Gastroesophageal sphincter (tissue), 4 donors: ENCODE results near the gene CADM1. TPM values are rescaled to one million over a fixed set of nuclear protein-coding genes. Genes with fewer than 3 reads are reported as not detected.

ENCODE experiments used
- ATAC-seq: fragments of 150-250 bp; one replicate; pipeline ENCODE4 v1.9.1; 2016; ENCODE audit warnings: mild to moderate bottlenecking, moderate library complexity
- H3K27ac ChIP-seq, 4 donors: fragments of 200-600 bp; sonication (generic) in 3 of 4; 1 replicate in 3 of 4; 2 replicates in 1 of 4; pipeline ENCODE4 v1.5.1; 2016 to 2019
- H3K27me3 ChIP-seq: fragments of 200-600 bp; sonication (generic); one replicate; pipeline ENCODE4 v1.5.1; 2019
- H3K36me3 ChIP-seq, 2 donors: fragments of 200-600 bp; sonication (generic); one replicate each; pipeline ENCODE4 v1.5.1; 2019; ENCODE audit warnings: control low read depth in 1 of 2
- H3K4me1 ChIP-seq, 3 donors: fragments of 200-600 bp; sonication (generic); 1 replicate in 2 of 3; 2 replicates in 1 of 3; pipeline ENCODE4 v1.5.1; 2016 to 2019; ENCODE audit warnings: control low read depth in 2 of 3
- H3K4me3 ChIP-seq, 2 donors: fragments of 200-600 bp; sonication (generic); one replicate each; pipeline ENCODE4 v1.5.1; 2019; ENCODE audit warnings: mild to moderate bottlenecking in 1 of 2, moderate library complexity in 1 of 2
- H3K9me3 ChIP-seq, 3 donors: fragments of 200-600 bp; sonication (generic); one replicate each; pipeline ENCODE4 v1.5.1; 2017 to 2019; ENCODE audit warnings: control low read depth in 2 of 3
- CTCF ChIP-seq, 4 experiments: fragments of 200-600 bp in 2 of 4; fragments of 450-650 bp in 2 of 4; sonication (generic) in 1 of 4; IDR thresholded peaks; one replicate each; pipeline ENCODE4 v1.5.1; 2017 to 2019; ENCODE audit warnings: antibody characterized with exemption in 4 of 4, mild to moderate bottlenecking in 2 of 4, moderate library complexity in 2 of 4
- EP300 ChIP-seq: sonication (generic); formaldehyde crosslinking; IDR thresholded peaks from one replicate; pipeline ENCODE4 v1.6.1; 2017; ENCODE audit warnings: antibody characterized with exemption, mild to moderate bottlenecking
- POLR2A ChIP-seq, 2 donors: fragments of 450-650 bp; IDR thresholded peaks; one replicate each; pipeline ENCODE4 v1.6.1; 2017; ENCODE audit warnings: antibody characterized with exemption in 2 of 2, mild to moderate bottlenecking in 2 of 2, moderate library complexity in 1 of 2
- POLR2AphosphoS5 ChIP-seq: sonication (generic); formaldehyde crosslinking; IDR thresholded peaks from one replicate; pipeline ENCODE4 v1.6.1; 2017; ENCODE audit warnings: antibody characterized with exemption
- WGBS, 2 donors: methylation state at CpG; one replicate each; pipeline ENCODE4 v1.1.5; 2018; ENCODE audit warnings: low coverage in 1 of 2; 5-methylcytosine and 5-hydroxymethylcytosine counted together
- total RNA-seq, 4 donors: library from RNA; depleted of rRNA; stranded (reverse); fragments of >200 nt; gene quantifications; one replicate each; pipeline ENCODE4 v1.1.0, GENCODE V29; 2016

The CADM1 gene
- total RNA-seq, 4 donors from 2014 or later: 10.4 to 23.5 (median 17.1) TPM

- H3K36me3 ChIP-seq: no peaks in the 10 kb centered on the region
- H3K9me3 ChIP-seq: no peaks in the 10 kb centered on the region
- ATAC-seq: no peak
- no peaks in the 10 kb centered on the region for H3K27me3 ChIP-seq
- no peak overlapping the region for H3K4me3 ChIP-seq
- 70 to 86% methylated on average over 4 to 7 of the region's 7 CpGs for WGBS, 2 donors
- H3K4me1 ChIP-seq: no peaks in the 10 kb centered on the region
- no peak for TF ChIP-seq POLR2AphosphoS5
- TF ChIP-seq POLR2A (IDR thresholded peaks at IDR 0.05): no peak
- no peak for TF ChIP-seq EP300
- TF ChIP-seq CTCF (IDR thresholded peaks at IDR 0.05): no peak
- H3K27ac ChIP-seq: no peak overlapping the region
Observed at GRCh38 chr11:115349335-115350017, 154.7 kb downstream of the CADM1 start.

- Histone ChIP-seq H3K27ac (no peak overlapping the region), H3K9me3 (no peaks in the 10 kb centered on the region), H3K36me3 (no peaks in the 10 kb centered on the region), H3K4me1 (no peaks in the 10 kb centered on the region), H3K4me3 (no peak overlapping the region), H3K27me3 (no peaks in the 10 kb centered on the region)
- no peak for TF ChIP-seq CTCF (IDR thresholded peaks at IDR 0.05)
- TF ChIP-seq POLR2A (IDR thresholded peaks at IDR 0.05): no peak
- no peak for TF ChIP-seq POLR2AphosphoS5
- no peak for TF ChIP-seq EP300
- 71 to 86% methylated on average over 6 of the region's 6 CpGs for WGBS, 2 donors
- ATAC-seq: no peak
Observed at GRCh38 chr11:115348416-115348815, 155.8 kb downstream of the CADM1 start.

- H3K9me3 ChIP-seq: no peaks in the 10 kb centered on the region
- no peak overlapping the region for H3K4me3 ChIP-seq
- H3K4me1 ChIP-seq: no peaks in the 10 kb centered on the region
- no peak for ATAC-seq
- TF ChIP-seq CTCF (IDR thresholded peaks at IDR 0.05) (no peak), POLR2AphosphoS5 (no peak)
- 92 to 93% methylated on average over 4 of the region's 4 CpGs for WGBS, 2 donors
- H3K36me3 ChIP-seq: no peaks in the 10 kb centered on the region
- H3K27me3 ChIP-seq: no peaks in the 10 kb centered on the region
- no peak overlapping the region for H3K27ac ChIP-seq
Observed at GRCh38 chr11:115347106-115347505, 157.1 kb downstream of the CADM1 start.

GRCh38 chr11:115345840-115346239, 158.4 kb downstream of the CADM1 start:
- no peaks in the 10 kb centered on the region for H3K9me3 ChIP-seq
- no peak for TF ChIP-seq CTCF (IDR thresholded peaks at IDR 0.05)
- TF ChIP-seq EP300: no peak
- no peak for TF ChIP-seq POLR2A (IDR thresholded peaks at IDR 0.05)
- TF ChIP-seq POLR2AphosphoS5: no peak
- H3K4me1 ChIP-seq: no peaks in the 10 kb centered on the region
- WGBS, 2 donors: 80 to 89% methylated on average over 1 to 2 of the region's 2 CpGs
- no peaks in the 10 kb centered on the region for H3K27me3 ChIP-seq
- ATAC-seq: no peak
- no peak overlapping the region for H3K27ac ChIP-seq
- H3K36me3 ChIP-seq: no peaks in the 10 kb centered on the region
- no peak overlapping the region for H3K4me3 ChIP-seq

GRCh38 chr11:115345361-115345760, 158.9 kb downstream of the CADM1 start:
- no peaks in the 10 kb centered on the region for H3K9me3 ChIP-seq
- no peak for TF ChIP-seq EP300
- TF ChIP-seq POLR2AphosphoS5: no peak
- no peak for TF ChIP-seq POLR2A (IDR thresholded peaks at IDR 0.05)
- no peak for TF ChIP-seq CTCF (IDR thresholded peaks at IDR 0.05)
- H3K4me1 ChIP-seq: no peaks in the 10 kb centered on the region
- H3K4me3 ChIP-seq: no peak overlapping the region
- no peaks in the 10 kb centered on the region for H3K27me3 ChIP-seq
- no peaks in the 10 kb centered on the region for H3K36me3 ChIP-seq
- H3K27ac ChIP-seq: no peak overlapping the region
- no peak for ATAC-seq
